GM18511 (cell line): ENCODE measurements around the gene CCDC106.

Experiments
- ATAC-seq: cut with Tn5 transposase; IDR thresholded peaks from one replicate; pipeline ENCODE4 v1.9.1; 2021; ENCODE audit warnings: mild to moderate bottlenecking, moderate library complexity; ENCODE audit not compliant: unreplicated experiment

CCDC106 gene

DNA sequence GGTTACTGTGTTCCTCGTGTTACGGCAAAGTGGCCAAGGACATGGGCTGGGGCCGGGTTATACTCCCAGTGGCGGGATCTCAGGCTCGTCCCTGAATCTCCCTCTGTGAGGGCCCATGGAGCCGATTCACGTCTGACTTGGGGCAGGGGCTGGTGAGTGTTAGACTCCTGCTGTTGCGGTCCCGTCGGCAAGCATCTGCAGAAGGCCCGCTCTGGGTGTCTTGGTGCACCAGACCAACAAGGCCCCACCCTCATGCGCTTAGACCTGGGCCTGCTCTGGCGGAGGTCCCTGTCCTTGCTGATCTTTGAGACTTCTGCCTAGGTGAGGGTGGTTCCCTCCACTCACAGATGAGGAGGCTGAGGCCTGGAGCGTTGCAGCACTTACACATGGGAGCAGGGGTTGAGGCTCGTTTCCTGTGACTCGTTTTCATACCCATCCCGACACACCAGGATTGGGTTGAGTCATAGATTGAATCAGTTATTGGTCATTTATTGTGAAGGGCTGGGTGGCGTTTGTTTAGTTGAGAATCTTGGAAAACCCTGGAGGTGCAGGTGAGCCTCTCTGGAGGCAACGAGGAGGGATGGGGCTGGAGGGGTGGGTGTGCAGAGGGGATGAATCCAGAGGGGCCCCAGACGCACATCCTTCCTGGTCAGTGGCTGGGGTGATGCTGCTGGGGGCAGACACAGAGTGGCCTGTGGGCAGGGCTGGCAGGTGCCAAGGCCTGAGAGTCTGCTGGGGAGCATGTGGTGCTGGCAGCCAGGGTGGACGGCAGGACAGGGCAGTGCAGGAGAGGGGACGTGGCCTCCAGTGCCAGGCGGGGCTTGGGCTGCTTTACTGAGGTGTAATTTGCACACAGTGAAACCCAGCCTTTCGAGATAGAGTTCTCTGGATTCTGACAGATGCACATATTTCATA is 31.6 kb downstream of the CCDC106 start:
- no peak for ATAC-seq

- no peak for ATAC-seq
Observed at GRCh38 chr19:55680339-55681130, 32.5 kb downstream of the CCDC106 start.

DNA sequence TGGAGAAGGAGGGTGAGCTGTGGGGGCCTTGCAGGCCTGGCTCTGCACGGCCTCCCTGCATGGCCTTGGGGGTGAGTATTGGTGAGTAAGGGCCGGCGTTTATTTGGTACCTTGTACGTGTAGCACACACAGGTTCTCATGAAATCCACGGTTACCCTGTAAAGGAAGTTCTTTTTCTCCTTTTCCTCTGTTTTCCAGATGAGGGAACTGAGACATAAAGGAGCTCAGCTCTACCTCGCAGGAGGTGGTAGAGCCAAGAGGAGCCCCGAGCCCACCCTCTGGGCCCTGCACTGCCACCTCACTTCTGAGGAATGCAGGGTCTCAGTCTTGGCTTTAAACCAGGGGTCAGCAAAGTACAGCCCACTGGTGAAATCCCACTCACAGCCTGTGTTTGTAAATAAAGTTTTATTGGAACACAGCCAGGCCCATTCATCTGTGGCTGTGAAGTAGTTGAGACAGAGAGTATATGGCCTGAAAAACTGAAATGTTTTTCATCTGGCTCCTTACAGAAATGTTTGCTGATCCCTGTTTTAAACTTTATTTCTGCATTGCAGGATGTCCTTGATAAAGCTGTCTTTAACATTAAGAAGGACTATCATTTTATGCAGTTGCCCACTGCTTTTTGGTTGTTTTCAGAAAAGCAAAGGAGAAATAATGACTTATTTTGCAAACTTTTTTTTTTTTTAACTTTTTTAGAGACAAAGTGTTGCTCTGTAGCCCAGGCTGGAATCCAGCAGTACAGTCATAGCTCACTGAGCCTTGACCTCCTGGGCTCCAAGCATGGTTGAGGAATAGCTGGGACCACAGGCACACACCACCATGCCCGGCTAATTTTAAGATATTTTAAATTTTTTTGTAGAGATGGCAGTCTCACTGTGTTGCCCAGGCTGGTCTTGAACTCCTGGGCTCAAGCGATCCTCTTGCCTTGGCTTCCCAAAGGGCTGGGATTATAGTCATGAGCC is 33.4 kb downstream of the CCDC106 start:
- ATAC-seq: no peak

DNA sequence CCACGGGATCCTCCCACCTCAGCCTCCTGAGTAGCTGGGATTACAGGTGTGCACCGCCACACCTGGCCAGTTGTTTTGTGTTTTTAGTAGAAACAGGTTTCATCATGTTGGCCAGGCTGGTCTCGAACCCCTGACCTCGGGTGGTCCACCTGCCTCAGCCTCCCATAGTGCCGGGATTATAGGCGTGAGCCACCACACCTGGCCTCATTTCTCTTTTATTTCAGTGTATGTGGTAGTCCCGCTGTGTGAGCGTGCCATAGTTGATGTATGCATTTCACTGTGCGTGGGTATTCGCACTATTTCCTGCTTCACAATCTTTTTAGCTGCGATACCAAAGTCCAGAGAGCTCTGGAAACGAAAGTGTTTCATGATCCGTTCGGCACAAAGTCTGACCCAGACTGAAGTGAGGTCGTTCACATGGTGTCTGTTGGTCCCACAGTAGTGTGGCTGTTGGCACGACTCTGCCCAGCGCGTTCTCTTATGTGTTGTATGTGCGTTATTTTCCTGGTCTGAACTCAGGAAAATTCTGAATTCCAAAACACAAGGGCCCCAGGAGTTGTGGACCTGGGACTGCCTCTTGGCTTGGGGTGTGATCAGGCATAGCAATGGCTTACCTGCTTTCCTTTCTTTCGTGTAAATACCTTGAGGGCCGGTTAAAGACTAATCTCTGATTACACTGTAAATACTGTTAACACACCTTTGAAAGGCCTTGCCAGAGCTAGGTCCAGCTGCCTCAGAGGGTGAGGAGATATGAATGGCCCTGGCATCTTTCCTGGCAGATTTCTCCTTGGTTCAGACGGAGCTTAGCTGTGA is 35.6 kb downstream of the CCDC106 start:
- no peak for ATAC-seq

DNA sequence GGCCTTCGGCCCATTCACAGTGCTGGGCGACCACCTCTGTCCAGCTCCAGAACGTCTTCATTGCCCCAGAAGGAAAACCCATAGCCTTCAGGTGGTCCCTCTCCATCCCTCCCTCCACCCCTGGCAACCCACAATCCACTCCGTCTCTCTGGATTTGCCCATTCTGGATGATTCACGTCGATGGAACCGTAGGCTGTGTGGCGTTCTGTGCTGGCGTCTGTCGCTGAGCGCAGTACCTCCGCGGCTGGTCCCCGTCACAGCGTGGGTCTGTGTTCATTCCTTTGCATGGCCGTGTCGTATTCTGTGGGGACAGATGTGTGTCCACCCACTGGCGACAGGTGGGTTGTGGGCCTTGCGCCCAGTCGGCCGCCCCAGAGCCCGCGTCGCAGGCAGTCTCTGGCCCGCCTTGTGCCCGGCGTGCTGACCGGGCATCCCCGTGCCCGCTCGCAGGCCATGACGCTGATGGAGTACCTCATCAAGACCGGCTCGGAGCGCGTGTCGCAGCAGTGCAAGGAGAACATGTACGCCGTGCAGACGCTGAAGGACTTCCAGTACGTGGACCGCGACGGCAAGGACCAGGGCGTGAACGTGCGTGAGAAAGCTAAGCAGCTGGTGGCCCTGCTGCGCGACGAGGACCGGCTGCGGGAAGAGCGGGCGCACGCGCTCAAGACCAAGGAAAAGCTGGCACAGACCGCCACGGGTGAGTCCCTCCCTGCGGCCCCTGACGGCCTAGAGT is 37.1 kb downstream of the CCDC106 start:
- no peak for ATAC-seq

- no peak for ATAC-seq
Observed at GRCh38 chr19:55685776-55686175, 37.8 kb downstream of the CCDC106 start.

- no peak for ATAC-seq
Observed at GRCh38 chr19:55686311-55687050, 38.5 kb downstream of the CCDC106 start.

DNA sequence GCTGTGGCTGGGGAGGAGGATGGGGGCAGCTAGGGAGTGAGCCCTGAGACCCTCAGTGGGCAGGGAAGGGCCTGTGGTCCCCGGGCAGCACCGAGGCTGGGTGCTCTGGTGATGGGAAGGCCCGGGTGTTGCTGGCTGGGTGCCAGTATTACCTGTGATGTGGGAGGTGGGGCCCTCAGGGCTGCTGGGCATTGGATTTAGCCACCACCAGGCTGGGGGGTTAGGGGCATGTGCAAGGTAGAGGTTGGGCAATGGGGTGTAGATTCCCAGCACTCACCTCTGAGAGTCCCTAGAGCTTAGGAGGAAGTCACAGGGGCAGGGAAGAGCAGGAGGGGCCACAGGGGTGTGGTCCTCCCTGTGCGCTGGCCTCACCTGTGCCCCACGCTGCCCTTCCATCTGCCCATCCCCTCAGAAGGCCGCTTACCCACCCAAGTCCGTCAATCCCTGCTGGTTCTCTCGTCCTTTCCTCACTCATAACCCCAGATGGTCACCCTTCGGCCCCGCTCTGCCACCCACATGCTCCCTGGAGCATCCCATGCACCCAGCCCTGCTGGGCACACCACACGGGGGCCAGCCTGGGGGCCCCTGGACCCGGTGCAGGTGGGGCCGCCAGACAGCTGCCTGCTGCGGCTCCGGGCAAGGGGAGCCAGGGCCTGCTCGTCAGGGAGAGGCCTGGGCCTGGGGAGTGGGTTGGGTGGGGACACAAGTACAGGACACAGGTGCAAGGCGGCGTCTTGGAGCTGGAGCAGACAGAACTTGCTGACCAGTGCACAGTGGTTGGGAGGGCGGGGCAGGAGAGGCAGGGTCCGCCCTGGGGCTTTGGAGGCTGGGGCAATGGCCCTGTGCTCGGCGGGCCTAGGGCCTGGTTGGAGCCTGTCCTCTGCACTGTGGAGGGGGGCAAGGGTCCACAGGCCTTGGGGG is 39.5 kb downstream of the CCDC106 start:
- no peak for ATAC-seq

DNA sequence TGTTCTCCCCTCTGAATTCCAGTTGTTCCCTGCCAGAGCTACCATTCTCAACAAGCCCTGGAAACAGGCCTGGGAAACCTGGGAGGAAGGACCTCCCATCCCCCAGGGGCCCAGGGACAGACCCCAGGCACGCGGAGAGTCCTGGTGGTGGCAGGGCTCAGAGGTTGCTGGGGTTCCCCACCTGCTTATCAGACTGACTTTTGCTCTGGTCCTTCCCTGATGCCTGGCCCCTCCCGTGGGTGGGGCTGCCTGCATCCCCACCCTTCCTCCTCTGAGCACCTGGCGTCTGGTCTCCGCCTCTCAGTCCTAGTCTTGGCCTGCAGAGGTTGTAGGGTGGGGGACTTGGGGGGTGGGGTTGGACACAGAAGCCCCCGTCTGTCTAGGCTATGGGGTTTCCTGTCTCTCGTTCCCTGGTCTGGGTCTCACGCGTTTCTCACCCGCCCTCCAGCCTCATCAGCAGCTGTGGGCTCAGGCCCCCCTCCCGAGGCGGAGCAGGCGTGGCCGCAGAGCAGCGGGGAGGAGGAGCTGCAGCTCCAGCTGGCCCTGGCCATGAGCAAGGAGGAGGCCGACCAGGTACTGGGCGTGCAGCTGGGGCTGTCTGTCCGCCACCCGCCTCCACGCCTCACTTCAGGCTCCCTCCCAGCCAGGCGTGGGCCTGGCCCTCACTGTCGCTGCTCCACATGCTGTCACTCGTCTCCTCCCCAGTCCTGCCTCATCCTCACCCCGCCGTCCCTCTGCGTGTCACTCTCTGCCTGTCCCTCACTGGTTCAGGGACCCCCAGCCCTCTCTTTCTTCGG is 40.6 kb downstream of the CCDC106 start:
- ATAC-seq: no peak

GRCh38 chr19:55689411-55690108 is 41.5 kb downstream of the CCDC106 start:
- no peak for ATAC-seq

DNA sequence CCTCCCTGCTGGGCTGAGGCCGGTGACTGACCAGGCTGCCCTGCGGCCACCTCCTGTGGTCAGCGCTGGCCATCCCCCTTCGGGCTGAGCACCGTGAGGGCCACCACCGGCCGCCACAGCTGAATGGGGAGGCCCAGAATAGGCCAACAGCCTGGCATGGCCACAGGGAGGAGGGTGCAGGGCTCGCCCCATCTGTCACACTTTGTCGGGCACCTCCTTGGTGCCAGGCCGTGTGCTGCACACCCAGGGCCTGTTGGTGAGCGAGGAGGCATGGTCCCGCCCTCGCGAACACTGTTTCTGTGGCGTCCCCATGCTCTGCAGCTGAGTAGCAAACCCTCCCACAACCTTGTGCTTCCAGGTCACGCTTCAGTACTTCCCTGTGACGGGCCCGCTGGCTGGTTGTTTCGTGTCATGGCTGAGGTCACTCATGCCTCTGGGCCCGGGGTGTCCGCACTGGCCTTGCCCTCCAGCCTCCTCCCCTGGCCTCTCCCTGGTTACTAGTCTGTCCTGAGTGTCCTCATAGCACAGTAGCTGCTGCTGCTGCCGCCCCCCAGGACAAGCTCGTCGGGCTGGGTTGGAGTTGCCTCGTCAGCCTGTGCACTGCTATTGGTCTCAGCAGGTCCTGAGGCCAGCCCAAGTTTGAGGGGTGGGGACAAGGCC is 42.2 kb downstream of the CCDC106 start:
- no peak for ATAC-seq

- ATAC-seq: no peak
Observed at GRCh38 chr19:55690769-55691545, 42.9 kb downstream of the CCDC106 start.

DNA sequence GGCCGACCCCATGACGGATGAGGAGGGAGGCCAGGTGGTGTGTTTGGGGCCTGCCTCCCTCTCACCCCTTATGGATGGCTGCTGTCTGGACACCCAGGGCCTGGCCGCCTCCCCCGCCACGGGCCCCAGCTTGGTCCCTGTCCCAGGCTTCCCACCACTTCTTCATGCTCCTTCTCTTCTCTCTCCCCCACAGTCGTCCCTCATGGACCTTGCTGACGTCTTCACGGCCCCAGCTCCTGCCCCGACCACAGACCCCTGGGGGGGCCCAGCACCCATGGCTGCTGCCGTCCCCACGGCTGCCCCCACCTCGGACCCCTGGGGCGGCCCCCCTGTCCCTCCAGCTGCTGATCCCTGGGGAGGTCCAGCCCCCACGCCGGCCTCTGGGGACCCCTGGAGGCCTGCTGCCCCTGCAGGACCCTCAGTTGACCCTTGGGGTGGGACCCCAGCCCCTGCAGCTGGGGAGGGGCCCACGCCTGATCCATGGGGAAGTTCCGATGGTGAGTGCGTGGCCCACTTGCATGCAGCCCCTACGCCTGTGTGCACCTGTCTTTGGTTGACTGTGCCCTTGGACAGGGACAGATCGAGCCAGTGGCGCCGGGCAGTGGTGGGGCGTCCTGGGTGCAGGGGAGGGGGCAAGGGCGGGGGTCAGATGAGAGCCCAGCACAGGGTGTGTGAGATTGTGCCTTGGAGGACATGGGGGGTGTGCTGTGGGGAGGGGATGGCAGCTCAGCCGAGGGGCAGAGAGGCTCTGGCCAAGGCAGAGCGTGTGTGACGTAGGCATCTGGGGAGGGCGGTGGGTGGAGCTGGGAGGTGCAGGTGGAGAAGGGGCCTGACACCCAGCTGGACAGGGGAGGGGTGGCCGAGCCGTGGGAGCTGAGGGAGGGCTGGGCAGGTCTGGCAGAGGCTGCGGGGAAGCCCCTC is 43.8 kb downstream of the CCDC106 start:
- ATAC-seq: no peak

- no peak for ATAC-seq
Observed at GRCh38 chr19:55692681-55693081, 44.7 kb downstream of the CCDC106 start.
